DLD1 (cell line): ENCODE results near the gene ACBD7.

Experiments
- in situ Hi-C: cut with HindIII; loops from 2 replicates; pipeline ENCODE4 v1.10.0; 2017; ENCODE audit warnings: low sequenced_read_pairs

Gene ACBD7

DNA sequence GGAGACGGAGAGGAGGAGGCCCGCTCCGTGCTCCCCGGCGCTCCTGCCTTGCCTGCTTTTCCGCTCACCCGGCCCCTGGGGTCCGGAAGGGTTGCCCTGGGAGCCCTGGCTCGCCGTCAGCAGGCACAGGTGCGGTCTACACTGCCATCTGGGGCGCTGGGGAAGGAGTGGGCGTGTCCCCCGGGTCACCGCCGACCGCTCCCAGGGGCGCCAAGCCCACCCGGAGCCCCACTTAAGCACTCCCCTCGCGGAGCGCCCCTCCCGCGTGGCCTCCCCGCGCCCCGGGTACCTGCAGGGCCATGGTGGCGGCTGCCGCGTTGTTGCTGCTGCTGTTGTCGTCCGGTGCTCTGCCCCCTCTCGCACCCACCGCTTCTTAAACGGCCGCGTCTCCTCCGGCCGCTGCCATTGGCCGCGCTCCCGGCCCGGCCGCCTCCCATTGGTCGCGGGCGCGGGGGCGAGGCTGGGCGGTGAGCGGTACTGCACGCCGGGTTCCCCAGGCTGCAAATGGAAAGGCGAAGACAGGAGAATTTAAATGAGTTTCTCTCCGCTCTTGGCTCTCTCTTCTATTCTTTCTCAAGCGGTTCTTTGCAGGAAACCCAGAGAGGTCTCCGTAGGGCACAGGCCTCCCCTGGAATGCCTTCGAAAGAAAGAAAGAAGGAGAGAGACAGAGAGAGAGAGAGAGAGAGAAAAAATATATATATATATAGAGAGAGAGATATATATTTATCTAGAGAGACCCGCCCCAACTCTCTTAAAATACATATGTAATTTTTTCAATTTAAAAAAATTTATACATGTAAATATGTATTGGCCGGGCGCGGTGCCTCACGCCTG is at the start of gene ACBD7:
Gene ACBD7, minus strand, starts transcription at position 349 of the 834 bp plus-strand sequence. Its CDS starts 48 bp downstream, at position 301.
- in situ Hi-C loops: no loop called here

DNA sequence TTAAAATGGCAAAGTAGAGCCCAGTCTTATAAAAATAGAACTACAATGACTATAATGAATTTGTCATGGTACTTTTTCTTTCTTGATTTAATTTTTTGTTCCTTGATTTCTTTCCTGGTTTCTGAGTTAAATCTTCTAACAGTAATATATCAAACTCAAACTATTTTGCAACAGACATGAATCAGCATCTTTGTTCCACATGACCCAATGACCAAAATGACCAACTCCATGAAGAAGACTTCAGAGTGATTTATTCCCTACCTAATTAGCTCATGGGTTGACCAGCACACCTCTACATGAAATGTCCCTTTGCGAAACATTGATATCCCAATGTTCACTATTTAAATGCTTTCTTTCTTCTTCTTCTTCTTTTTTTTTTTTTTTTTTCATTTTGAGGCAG is 49.1 kb upstream of the ACBD7 start:
- in situ Hi-C loops: no loop called here

DNA sequence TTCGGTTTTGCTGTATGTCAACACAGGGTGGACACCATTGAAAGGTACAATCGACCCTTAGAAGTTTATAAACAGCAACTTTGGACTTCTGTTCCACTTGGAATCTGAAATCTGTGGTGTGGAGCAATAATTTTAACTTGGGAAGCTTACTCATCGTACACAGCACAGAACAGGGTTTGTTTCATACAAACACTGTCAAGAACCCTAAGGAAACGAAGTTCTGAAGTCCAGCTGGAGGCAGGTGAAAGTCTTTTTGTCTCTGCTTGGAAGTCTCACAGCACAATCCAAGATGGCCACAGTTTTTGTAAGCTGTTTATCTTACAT is 48.4 kb upstream of the ACBD7 start:
- in situ Hi-C loops: no loop called here

DNA sequence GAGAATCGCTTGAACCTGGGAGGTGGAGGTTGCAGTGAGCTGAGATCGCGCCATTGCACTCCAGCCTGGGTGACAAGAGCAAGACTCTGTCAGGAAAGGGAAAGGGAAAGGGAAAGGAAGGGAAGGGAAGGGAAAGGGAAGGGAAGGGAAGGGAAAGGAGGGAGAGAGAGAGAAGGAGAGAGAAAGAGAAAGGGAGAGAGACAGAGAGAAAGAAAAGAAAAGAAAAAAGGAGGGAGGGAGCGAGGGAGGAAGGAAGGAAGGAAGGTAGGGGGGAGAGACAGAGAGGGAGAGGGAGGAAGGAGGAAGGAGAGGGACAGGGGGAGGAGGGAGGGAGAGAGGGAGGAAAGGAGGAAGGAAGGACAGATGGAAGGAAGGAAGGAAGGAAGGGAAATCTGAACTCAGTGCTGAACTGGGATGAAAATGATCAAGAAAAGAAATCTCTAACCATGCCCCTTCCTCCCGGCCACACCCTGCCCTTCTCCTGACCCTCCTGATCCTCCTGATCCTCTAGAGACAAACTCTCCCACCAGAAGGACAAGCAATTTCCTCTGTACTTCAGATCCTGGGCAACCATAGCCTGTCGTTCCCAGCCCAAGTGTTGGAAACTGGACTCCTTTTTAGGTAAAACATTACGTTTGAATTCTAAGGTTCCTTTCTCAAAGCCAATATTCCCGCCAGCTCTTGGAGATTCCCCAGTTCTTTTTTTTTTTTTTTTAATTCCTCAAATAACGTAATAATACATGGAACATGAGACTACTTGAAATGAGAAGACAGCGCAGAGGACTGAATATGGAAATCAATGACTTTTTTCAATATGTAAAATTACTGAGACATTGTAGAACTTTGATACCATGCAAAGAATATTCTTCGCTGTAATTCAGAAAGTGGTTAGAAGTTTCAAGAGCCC is 47.8 kb upstream of the ACBD7 start:
- in situ Hi-C loops: no loop called here

DNA sequence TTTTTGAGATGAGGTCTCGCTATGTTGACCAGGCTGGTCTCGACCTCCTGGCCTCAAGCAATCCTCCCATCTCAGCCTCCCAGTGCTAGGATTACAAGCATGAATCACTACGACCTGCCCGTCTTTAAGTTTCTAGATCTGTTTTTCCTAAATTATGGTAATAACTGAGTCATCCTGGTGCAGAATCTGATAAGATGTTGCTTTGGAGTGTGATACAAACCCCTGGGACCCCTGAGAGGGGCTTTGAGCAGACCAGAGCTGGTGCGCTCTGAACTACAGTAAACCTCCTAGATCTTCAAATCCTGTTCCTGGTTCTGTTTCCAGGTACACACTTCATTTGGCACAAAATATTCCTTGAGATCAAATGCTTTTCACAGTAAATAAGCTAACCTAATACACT is 42.8 kb upstream of the ACBD7 start:
- in situ Hi-C loops: no loop called here

DNA sequence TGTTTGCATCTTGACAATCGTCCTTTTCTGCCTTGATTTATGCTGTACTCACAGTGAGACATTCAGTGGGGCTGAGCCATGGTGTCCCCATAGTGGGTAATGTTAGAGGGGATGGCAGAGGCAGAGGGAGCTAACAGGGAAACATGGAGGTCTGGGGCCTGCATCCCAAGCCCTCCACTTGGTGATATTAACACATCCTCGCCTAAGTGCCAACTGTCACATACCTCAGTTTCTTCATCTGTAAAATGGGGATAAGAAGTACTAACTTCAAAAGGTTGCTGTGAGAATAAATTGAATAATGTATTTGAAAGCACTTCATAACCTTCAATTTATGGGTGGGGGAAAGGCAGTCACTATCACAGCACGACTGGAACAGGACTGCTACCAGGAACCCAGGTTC is 36.3 kb upstream of the ACBD7 start:
- in situ Hi-C loops: no loop called here

DNA sequence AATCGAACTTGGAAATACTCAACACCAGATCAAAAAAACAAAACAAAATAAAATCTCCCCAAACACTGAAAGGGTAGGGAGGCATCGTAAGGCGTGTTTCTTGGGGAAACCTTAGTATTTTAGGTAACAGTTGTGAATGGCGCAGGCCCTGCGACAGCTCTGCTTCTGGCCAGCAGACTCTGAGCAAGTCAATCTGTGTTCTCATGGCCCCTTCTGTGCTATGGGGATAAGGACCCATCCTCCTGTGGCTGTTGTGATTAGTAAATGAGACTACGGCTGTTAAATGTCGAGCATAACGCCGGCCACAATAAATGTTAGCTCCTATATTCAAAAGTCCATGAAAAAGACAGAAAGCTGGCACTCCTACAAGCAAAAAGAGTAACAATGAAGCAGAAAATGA is 35.6 kb upstream of the ACBD7 start:
- in situ Hi-C loops: no loop called here

DNA sequence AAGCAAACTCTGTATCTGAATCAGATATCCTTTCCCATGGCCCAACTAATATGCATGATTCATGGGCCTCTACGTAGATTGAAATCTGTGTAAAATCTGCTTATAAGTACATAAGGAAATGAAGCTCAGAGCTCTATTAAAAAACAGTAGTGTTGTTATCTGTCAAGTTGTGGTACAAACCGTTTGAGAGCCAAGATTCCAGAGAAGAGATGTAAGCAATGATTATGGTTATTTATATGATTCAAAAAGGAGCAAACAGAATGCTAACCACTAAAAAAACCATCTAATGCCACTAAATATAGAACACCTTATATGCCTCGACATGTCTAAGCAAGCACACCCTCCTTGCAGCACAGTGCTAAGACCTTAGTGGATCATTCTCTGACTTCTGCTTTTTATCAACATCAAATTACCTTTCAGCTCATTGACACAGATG is 35.2 kb upstream of the ACBD7 start:
- in situ Hi-C loops: no loop called here

DNA sequence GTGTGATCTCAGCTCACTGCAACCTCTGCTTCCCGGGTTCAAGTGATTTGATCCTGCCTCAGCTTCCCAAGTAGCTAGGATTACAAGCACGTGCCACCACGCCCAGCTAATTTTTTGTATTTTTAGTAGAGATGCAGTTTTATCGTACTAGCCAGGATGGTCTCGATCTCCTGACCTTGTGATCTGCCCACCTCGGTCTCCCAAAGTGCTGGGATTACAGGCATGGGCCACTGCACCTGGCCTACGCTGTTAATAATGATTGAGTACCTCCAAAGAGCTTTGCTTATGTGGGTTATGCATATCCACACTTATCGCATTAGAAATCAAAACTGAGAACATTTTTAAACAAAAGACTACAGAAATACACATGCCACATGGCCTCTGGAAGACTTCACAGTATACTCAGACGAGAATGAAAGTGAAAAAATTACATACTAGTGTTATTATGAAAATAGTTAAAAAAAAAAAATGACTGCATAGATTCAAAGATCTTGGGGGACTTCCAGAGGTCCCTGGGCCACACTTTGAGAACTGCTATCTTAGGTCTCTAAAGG is 34.0 kb upstream of the ACBD7 start:
- in situ Hi-C loops: no loop called here

DNA sequence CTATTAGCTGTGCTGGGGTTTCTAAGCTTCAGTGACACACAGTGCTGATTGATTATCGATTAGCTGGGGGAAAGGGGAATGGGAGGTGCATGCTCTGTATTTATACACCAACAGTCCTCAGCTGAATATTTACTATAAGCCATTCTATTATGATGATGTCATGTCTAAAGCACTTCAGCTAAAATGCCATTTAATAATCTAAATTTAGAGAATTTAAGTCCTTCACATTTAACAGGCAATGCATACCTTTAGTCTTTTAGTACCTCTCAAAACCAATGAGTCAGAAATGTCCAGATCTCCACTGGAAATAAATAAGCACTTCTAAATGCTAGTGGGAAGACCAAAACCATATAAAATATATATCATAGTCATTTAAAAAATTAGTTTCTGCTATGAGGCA is 33.1 kb upstream of the ACBD7 start:
- in situ Hi-C loops: no loop called here

DNA sequence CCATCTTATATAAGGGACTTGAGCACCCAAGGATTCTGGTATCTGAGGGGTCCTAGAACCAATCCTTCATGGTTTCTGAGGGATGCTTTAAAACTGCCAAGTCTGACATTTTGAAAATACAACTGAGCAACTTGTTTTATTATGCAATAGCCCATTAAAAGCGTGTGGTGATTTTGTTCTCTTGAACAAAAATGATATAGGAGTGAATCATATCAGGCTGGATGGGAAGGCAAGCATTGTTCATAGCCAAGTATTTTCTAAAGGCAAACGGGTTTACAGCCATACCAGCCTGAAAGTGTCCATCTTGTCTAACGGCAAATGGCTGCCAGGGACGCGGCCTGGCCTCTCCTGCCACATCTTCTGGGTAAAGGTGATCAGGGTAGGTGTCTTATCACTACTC is 31.9 kb upstream of the ACBD7 start:
- in situ Hi-C loops: no loop called here

DNA sequence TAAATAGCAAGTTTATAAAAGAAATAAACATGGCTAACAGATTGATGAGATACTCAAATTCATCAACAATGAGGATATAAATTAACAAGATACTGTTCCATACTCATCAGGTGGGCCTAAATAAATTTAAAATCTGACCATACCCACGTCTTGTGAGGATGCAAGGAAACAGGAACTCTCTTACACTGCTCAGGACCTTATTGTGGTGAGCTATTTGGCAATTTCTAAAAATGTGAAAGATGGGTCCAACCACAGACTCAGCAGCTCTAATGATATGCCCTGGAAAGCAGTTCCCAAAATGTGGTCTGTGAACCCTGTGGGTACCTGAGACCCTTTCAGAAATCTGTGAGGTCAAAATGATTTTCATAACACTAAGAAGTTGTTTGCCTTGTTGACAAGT is 30.0 kb upstream of the ACBD7 start:
- in situ Hi-C loops: no loop called here

DNA sequence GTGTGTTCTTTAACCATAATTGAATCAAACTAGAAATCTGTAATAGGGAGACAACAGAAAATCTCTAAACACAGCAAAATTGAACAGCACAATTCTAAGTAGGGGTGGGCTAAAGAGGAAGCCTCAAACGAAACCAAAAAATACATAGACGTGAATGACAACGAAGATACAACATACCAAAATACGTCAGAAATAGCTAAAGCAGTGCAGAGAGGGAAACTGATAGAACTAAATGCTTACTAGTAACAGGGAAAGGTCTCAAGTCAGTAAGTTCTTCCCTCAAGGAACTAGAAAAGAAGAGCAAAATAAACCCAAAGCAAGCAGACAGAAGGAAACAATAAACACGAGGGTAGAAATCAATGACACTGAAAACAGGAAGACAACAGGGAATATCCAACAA is 27.6 kb upstream of the ACBD7 start:
- in situ Hi-C loops: no loop called here

DNA sequence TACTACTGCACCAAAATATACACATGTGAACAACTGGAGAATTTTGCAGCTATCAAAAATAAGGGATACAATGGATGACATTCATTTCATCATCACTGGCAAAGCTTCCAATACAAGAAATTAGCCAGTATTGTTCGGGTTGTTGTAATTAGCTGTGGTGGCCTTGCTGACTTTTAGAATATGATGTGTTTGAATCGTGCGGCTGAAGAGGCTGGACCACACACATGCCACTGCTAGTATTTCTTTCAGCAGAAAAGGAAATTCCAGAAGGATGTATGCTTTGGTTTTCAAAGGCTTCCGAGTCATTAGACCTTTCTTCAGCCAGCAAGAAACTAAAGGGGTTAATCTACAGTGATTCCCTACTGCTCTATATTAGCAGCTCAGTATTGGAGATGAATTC is 25.2 kb upstream of the ACBD7 start:
- in situ Hi-C loops: no loop called here

DNA sequence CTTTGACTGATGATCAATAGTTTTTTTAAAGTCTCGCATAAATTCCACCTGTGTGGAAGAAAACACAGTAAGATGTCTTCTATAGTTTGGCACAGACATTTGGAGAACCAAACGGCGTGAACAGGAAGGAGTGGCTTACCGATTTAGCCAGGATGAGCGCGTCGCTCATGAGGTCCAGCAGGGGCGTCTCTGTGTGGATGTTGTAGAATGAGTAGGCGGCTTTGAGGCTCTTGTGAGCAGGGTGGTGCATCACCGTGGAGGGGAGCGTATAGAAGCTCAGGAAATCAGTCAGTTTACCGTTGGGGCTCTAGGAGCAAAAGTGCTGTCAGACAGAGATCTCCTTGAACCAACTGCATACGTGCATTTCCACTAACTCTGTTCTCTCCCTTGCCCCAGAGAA is 24.1 kb upstream of the ACBD7 start:
- in situ Hi-C loops: no loop called here

DNA sequence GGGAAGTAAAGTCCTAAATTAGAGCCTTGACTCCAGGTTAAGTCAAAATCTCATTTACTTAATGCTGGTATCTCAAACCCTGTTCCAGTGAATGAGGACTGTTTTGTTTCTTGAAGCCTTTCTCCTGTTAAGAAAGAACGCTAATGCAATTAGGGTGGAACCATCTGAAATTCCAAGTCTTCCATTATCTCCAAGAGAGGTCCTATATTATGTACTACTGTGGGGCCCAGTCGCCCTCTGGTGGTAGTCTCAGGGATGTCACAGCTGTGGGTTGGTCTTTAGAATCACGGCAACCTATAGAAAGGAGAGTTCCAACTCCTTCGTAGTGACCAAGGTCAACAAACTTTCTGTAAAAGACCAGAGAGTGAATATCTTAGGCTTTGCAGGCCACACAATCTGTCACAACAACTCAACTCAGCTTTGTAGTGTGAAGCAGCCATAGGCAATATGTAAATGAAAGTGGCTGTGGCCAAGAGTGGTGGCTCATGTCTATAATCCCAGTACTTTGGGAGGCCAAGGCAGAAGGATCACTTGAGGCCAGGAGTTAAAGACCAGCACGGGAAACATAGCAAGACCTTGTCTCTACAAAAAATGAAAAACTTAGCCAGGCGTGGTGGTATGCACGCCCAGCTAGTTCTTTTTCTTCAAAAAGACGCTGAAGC is 17.9 kb upstream of the ACBD7 start:
- in situ Hi-C loops: no loop called here

DNA sequence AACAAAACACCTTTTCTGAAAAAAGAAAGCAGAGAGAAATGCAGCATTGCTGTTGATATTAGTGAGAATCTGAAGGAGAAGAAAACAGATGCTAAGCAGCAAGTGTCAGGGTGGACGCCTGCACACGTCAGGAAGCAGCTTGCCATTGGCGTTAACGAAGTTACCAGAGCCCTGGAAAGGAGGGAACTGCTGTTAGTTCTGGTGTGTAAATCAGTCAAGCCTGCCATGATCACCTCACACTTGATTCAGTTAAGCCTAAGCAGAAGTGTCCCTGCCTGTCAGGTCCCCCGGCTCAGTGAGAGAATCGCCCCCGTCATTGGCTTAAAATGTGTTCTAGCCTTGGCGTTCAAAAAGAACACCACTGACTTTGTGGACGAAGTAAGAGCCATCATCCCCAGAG is 14.9 kb upstream of the ACBD7 start:
- in situ Hi-C loops: no loop called here

DNA sequence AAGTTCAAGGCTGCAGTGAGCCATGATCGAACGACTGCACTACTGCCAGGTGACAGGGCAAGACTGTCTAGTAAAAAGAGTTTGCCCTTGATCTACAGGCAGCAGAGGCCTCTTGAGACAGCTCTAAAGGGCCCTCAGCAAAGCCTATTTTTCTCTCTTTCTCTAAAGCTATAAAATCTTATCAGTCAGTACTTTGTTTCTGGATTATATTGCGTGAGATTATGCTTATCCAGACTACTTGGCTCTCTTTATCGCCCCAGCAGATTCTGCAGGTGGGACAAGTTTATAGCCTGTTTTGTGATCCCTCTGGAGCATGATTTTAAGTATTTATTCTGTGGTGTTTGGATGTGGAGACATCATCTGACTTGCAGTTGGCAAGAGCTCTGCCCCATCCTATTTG is 11.3 kb upstream of the ACBD7 start:
- in situ Hi-C loops: no loop called here

DNA sequence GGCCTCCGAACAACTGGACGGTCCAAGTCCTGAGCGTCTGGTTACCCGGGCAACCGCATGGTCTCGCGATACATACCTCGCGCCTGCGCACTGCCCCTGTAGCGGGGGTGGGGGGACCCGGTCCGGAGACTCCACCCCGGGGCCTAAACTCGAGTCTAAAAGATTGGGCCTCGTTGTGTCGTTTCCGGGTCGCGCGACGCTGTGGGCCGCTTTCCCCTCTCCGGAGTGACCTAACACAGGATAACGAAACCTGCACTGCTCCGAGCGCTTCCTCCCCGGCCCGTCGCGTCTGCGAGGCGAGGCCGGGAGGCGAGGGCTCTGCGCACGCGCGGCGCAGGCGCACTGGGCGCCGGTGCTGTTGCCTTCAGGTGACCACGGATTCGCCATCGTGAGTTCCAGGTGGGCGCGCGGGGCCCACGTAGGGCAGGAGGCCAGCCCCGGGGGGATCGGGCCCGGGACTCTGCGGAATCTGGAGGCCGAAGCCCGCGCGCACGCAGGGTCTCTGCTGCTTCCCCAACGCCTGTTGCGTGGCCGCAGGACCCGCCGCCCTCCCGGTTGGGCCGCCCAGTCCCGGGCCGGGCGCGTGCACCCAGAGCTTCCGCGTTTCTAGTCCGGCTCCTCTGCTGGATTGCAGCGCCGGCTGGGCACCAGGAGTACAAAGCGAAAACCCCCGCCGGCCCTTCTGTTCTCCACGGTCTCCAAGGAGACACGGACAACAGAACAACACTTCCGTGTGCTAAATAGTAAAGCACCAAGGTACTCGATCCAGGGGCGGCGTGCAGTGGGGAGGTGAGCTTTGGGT is 8.6 kb upstream of the ACBD7 start, which contains the start of gene RPP38:
Gene RPP38, plus strand, starts transcription at position 345 of the 802 bp plus-strand sequence. CDS start 5,960 bp downstream, outside the sequence.
- in situ Hi-C loops: no loop called here

DNA sequence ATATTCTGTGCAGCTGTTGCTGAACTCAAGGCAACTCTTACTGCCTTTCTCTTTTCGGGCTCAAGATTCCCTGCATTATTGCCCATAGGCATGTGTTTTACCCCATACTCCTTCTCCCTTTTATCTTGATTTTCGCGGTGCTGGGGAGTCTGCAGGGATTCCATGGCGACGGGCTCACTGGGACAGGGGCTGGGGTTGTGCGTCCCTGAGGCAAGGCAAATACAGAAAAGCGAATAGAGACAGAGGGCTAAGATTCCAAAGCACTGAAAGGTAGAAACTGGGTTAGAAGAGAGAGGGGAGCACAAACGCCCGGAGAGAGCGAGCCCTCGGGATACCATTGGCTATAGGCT is 8.1 kb upstream of the ACBD7 start:
- in situ Hi-C loops: no loop called here
